HG02610 (cell line): ENCODE measurements around the gene TRAF5.
A peak's percentile ranks its signal among the peaks of the same experiment; 100 is the strongest.
"Not testable (repeated sequence)": the region's sequence is repeated elsewhere in the genome, so short reads cannot be mapped to it uniquely, and the experiment has no call there.

ENCODE experiments used
- ATAC-seq: cut with Tn5 transposase; IDR thresholded peaks from one replicate; pipeline ENCODE4 v1.9.1; 2021; ENCODE audit warnings: mild to moderate bottlenecking, moderate library complexity; ENCODE audit not compliant: unreplicated experiment

The TRAF5 gene

DNA sequence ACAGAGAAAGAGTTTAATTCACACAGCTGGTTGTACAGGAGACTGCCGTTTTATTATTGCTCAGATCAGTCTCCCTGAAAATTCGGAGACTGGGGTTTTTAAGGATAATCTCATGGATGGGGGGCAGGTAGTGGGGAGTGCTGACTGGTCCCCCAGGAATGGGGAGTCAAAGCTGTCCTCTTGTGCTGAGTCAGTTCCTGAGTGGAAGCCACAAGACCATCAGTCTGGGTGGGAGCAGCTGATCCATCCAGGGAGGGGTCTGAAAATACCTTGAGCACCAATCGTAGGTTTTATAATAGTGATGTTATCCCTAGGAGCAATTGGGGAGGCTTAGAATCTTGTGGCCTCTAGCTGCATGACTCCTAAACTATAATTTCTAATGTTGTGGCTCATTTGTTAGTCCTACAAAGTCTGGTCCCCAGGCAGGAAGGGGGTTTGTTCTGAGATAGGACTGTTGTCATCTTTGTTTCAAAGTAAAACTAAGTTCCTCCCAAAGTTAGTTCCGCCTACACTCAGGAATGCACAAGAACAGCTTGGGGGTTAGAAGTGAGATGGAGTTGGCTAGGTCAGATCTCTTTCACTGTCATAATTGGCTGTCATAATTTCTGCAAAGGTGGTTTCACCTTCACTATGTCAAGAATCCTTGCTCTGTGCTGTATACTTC lies 50.3 kb downstream of the TRAF5 start:
- no peak for ATAC-seq

DNA sequence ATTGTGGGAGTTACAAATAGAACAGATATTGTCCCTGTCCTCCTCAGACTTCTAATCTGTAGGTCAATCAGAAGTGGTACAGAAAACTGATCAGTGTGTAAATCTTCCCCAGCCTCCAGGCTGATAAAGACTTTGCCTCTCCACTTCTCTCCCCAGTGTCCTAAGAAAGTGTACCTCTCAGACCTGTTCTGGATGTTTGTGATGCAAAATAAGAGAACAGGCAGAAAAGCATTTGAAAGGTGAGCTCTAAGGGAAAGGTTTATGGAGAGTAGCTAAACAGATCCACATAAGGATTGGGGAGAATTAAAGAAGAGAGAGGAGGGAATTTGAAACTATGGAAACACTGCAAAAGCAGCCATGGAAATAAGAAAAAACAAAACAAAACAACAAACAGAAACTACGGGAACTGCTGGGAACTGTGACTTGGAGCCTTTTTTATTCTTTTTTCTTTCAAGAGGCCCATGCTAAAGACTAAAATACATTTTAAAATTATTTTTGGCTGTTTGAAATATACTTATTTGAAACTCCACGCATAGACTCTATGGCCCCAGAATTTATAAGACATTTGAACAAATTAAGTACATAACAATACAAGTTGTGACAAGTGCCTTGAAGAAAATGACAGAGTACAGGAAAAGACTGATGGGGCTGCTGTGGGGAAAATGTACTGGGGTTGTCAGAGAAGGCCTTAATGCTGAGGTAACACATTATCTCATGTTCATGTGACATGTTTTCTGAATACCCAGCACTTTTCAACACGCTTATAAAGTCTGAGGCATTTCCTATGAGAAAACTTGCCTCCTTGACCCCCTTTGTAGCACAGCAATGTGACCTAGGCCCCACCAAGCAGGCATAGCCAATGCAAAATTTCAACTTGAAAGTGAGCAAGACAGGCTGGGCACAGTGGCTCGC lies 51.2 kb downstream of the TRAF5 start:
- no peak for ATAC-seq

DNA sequence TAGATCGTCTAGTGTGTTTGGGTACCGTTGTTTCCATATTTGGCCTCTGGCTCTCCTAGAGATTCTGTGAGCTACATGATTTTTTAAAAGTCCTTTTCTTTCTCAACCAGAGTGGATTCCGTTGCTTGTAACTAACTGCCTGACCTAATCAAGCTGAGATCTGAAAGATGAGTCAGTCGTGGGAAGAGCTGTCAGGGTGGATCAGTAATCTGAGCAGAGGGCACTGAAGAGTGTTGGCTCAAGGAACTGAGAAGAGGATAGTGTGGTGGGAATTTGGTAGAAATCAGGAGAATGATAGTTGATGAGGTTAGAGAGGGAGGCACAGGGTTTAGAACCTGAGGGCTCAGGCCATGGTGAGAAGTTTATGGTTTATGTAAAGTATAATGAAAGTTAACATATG lies 52.2 kb downstream of the TRAF5 start:
- no peak for ATAC-seq

DNA sequence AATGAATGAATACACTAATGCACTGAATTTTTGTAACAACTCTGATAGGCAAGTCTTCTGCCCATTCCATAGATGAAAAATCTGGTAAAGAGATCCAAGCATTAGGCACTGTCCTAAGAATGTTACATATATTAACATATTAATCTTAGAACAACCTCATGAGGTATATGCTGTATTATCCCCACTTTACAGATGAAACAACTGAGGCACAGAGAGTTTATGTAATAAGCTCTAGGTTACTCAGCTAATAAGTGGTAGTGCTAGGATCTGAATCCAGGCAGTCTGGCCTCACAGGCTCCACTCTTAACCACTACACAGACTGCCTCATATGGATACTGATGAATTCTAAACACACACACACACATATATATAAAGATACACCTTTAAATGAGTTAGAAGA lies 52.8 kb downstream of the TRAF5 start:
- ATAC-seq, result no peak

DNA sequence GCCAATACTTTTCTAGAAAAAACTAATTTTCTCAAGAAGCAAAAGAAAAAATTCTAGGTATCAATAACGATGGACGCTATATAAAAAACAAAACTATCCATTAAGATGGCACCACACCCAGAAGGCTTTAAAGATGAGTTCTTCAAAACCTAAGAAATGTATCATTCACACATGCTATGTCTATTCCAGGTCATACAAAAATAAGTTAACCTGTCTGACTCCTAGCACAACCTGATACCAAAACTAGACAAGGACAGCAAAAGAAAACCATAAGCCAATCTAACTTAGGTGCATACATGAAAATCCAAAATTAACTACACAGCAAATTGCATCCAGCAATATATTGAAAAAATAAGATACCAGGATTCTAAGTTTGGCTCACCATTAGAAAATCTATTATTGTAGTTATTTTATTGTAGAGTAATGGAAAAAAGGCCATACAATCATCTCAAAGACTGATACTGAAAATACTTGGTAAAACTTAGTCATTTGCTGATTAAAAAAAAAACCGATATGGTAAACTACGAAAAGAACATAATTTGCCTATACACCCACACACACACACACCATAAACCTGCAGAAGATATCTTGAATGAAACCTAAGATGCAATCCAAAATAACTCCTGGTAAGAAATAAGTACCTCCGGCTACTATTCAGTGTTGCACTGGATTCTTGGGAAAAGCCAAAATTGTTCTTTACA lies 55.0 kb downstream of the TRAF5 start:
- ATAC-seq, result no peak

DNA sequence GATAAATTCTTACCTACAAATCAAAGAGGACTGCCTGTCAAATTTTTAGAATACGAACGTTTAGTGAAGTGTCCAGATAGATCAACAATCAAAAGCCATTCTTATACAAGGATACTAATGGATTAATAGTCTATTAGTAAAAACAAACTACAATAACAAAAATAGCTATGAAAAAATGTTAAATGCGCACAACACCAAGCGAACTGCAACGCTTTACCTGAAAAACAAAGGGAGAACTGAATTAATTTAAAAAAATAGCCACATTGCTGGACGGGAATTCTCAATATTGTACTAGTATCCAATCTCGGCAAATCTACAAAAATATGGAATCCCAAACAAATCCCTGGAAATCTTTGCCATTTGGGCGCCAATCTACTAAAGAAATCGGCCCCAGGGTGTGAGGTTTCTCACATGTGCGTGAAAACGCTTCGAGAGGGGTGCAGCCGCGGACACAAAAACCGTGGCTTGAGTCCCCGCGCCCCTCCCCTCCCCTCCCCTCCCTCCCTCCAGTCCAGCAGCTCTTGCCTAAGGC lies 55.6 kb downstream of the TRAF5 start:
- no peak for ATAC-seq

DNA sequence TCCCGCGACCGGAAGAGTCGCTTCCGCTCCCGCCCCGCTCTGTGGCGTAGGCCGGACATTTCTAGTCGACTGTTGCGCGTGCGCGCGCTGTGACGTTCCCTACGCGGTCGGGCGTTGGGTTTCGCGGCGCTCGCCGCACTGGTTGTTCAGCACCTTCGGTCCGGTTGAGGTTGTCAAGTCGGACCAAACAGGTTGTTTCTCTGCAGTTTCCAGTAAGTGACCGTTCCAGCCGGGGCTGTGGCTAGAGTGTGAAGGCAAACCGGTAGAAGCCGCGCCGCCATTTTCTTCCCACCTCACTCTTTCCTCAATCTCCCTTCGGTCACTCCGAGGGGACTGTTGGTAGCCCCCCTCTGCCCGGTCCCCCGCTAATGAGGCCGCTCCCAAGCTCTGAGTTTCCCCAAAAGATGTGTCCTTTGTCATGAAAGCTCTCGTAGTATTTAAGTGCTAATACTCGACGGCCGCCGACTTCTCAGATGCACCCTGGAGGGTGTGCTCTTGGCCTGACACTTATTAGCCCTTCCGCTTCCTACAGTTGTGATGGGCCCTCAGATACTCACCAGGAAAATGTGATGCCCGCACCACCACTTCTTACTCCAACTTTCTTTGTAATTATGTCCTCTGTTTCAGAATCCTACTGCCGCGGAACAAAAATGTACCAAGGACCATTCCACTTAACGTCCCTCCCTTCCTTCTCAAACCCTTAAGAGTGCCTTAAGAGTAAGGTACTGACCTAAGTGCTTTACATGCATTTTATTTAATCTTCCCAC lies 56.3 kb downstream of the TRAF5 start:
- peak; percentile 96 for ATAC-seq

DNA sequence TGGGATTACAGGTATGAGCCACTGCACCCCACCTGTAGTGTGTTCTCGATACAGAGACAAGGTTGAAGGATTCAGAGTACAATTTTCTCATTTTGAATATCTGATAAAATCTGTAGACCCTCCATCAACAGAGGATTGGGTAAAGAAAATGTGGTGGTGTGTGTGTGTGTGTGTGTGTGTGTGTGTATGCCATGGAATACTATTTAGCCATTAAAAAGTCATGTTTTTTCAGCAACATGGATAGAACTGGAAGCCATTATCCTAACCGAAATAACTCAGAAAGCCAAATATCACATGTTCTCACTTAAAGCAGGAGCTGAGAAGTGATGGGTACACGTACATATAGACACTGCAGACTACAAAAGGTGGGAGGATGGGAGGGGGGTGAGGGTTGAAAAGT lies 57.9 kb downstream of the TRAF5 start:
- ATAC-seq, result no peak

DNA sequence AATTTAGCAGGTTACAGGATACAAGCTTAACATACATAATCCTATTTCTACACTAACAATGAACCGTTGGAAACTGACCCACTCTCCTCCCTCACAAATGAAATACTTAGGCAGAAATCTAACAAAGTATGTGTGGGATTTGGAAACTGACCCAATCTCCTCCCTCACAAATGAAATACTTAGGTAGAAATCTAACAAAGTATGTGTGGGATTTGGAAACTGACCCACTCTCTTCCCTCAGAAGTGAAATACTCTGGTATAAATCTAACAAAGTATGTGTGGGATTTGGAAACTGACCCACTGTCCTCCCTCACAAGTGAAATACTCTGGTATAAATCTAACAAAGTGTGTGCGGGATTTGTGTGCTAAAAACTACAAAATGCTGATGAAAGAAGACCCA lies 60.3 kb downstream of the TRAF5 start:
- ATAC-seq, result no peak

DNA sequence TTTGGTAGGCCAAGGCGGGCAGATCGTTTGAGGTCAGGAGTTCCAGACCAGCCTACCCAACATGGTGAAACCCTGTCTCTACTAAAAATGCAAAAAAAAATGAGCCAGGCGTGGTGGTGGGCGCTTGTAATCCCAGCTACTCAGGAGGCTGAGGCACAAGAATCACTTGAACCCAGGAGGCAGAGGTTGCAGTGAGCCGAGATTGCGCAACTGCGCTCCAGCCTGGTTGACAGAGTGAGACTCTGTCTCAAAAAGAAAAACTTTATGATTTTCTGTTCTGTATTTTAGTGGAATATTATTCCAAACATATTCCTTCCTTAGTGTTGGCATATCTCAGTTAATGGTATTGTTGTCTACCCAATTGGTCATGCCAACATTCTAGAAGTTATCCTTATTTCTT lies 64.2 kb downstream of the TRAF5 start:
- ATAC-seq, result not testable (repeated sequence)

DNA sequence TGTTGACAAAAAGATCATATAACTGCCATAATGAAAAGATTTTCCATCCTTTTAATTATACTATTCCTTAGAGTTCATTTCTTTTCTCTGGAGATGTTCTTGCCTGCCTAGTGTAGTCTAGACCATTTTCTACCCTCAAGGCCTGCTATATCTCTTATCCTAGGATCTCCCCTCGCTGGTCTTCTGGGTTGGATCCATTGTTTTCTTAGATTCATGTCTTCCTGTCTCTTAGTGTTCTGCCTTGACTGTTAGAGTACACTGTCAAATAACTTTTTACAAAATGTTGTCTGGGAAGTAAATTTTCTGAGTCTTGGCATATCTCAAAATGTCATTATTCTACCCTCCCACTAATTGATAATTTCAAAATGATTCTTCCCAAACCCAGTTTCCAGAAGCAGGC lies 66.6 kb downstream of the TRAF5 start:
- no peak for ATAC-seq

DNA sequence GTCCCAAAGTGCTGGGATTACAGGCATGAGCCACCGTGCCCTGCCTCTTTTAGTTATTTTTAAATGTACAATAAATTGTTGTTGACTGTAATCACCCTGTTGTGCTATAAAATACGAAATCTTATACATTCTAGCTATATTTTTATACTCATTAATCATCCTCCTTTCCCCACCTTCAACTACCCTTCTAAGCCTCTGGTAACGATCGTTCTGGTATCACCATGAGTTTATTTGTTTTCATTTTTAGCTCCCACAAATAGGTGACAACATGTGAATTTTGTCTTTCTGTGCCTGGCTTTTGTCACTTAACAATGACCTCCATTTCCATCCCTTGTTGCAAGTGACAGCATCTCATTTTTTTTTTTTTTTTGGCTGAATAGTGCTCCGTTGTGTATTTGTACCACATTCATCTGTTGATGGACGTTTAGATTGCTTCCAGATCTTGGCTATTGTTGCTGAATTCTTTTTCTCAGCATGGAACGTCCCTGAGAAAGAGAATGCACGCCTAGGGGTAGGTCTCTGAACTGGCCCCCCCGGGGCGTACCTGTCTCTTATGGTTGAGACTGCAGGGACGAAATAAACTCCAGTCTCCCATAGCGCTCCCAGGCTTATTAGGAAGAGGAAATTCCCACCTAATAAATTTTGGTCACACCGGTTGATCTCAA lies 71.8 kb downstream of the TRAF5 start:
- not testable (repeated sequence) for ATAC-seq

DNA sequence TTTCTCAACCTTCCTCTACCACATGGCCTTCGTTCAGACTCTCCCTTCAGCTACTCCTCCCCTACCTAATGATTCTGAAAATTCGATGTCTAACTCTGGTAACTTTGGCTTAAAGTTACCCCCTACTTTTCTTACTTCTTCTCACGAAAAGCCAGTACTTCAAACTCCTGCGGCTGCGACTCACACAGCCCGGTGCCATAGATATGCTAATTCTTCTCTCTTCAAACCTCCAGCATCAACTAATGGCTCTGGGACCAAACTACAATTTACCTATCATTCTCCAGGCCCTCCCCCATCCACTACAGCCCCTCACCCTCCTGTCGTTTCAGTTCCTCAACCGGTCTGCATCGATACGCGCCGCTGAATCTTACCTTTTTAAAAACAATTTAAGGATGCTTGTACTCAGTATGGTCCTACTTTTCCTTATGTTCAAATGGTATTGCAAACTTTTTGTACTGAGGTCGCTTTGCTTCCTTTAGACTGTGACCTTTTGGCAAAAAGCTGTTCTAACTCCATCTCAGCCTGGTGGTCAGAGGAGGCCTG lies 73.3 kb downstream of the TRAF5 start:
- not testable (repeated sequence) for ATAC-seq

DNA sequence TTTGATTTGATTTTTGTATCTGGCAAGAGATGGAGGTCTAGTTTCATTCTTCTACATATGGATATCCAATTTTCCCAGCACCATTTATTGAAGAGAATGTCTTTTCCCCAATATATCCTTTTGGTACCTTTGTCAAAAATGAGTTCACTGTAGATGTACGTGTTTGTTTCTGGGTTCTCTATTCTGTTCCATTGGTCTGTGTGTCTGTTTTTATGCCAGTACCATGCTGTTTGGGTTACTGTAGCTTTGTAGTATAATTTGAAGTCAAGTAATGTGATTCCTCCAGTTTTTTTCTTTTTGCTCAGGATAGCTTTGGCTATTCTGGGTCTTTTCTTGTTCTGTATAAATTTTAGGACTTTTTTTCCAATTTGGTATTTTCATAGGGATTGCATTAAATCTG lies 75.1 kb downstream of the TRAF5 start:
- not testable (repeated sequence) for ATAC-seq

DNA sequence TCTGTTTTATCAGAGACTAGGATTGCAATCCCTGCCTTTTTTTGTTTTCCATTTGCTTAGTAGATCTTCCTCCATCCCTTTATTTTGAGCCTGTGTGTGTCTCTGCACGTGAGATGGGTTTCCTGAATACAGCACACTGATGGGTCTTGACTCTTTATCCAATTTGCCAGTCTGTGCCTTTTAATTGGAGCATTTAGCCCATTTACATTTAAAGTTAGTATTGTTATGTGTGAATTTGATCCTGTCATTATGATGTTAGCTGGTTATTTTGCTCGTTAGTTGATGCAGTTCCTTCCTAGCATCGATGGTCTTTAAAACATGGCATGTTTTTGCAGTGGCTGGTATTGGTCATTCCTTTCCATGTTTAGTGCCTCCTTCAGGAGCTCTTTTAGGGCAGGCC lies 79.5 kb downstream of the TRAF5 start:
- ATAC-seq, result not testable (repeated sequence)

DNA sequence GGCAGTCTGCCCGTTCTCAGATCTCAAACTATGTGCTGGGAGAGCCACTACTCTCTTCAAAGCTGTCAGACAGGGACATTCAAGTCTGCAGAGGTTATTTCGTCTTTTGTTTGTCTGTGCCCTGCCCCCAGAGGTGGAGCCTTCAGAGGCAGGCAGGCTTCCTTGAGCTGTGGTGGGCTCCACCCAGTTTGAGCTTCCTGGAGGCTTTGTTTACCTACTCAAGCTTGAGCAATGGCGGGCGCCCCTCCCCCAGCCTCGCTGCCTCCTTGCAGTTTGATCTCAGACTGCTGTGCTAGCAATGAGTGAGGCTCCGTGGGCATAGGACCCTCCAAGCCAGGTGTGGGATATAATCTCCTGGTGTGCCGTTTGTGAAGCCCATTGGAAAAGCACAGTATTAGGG lies 81.1 kb downstream of the TRAF5 start:
- not testable (repeated sequence) for ATAC-seq

DNA sequence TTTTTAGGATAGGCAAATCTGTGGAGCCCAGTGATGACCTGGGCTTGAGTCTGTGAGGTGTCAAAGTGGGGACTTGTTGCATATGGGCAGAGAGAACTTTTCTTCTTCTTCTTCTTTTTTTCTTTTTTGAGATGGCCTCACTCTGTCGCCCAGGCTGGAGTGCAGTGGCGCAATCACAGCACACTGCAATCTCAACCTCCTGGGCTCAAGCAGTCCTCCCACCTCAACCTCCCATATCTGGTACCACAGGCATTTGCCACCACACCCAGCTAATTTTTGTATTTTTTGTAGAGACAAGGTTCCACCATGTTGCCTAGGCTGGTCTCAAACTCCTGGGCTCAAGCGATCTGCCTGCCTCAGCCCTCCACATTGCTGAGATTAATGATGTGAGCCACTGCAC lies 85.0 kb downstream of the TRAF5 start:
- no peak for ATAC-seq

DNA sequence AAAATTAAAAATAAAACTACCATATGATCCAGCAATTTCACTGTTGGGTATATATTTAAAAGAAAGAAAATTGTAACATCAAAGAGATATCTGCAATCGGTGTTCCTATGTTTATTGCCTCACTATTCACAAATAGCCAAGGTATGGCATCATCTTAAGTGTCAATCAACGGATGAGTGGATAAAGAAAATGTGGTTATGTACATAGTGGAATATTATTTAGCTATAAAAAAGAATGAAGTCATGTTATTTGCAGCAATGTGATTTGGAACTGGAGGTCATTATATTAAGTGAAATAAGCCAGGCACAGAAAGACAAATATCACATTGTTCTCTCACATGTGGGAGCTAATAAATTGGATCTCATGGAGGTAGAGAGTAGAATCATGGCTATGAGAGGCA lies 89.1 kb downstream of the TRAF5 start:
- no peak for ATAC-seq

DNA sequence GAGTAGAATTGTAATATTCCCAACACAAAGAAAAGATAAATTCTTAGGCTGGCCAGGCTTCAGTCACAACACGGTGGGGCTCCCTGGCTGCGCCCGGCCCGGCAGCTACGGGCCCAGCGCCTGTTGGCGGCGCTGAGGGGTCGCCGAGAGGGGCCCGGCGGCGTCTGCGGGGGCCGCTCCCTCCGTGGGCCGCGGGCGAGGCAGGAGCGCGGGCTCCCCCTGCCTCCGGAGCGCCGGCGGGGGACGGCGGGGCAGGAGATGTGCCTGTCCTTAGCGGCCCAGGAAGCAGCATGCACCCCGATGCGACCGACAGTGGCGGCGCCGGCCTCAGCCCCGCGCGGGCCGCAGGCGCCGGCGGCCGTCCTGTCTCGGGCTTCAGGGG lies 89.6 kb downstream of the TRAF5 start:
- ATAC-seq, result peak; percentile 48
